Adrenal gland (tissue), 12 donors: Measurements from ENCODE around the gene FBXO10. TPM values are rescaled to one million over a fixed set of nuclear protein-coding genes. Genes with fewer than 3 reads are reported as not detected.

Source experiments
- DNase-seq, 7 donors: peaks; one replicate each; pipeline ENCODE4 v3.0.0-alpha.2; 2019 to 2020
- H3K27ac ChIP-seq, 5 donors: fragments of 200-600 bp; sonication (generic) in 4 of 5; 1 replicate in 3 of 5; 2 replicates in 2 of 5; pipeline versions ENCODE4 v1.5.1 to v1.8.0; 2016 to 2020; ENCODE audit warnings: mild to moderate bottlenecking in 1 of 5
- H3K27me3 ChIP-seq: fragments of 200-600 bp; 2 replicates; pipeline ENCODE4 v1.8.0; 2021
- H3K36me3 ChIP-seq, 2 donors: fragments of 200-600 bp; replicated peaks in 1 of 2; 1 replicate in 1 of 2; 2 replicates in 1 of 2; pipeline versions ENCODE4 v1.5.1 to v1.8.0; 2018 to 2022
- H3K4me1 ChIP-seq, 2 donors: fragments of 200-600 bp; replicated peaks in 1 of 2; 1 replicate in 1 of 2; 2 replicates in 1 of 2; pipeline versions ENCODE4 v1.5.1 to v1.8.0; 2018 to 2021
- H3K4me3 ChIP-seq, 4 donors: fragments of 200-600 bp; sonication (generic) in 3 of 4; one replicate each; pipeline ENCODE4 v1.5.1; 2016 to 2018
- H3K9me3 ChIP-seq, 3 donors: fragments of 200-600 bp; sonication (generic) in 1 of 3; replicated peaks in 1 of 3; 1 replicate in 2 of 3; 2 replicates in 1 of 3; pipeline versions ENCODE4 v1.5.1 to v1.8.0; 2016 to 2021
- CTCF ChIP-seq, 6 experiments: fragments of 450-650 bp in 4 of 6; fragments of 200-600 bp in 2 of 6; sonication (generic) in 1 of 6; IDR thresholded peaks; 1 replicate in 5 of 6; 2 replicates in 1 of 6; pipeline versions ENCODE4 v1.5.1 to v1.8.0; 2016 to 2021; ENCODE audit warnings: antibody characterized with exemption in 6 of 6, mild to moderate bottlenecking in 2 of 6, moderate library complexity in 1 of 6
- POLR2A ChIP-seq, 2 donors: fragments of 450-650 bp; IDR thresholded peaks; one replicate each; pipeline ENCODE4 v1.6.1; 2017; ENCODE audit warnings: antibody characterized with exemption in 2 of 2, mild to moderate bottlenecking in 2 of 2, moderate library complexity in 1 of 2
- WGBS, 4 donors: extraction: QIAGEN DNeasy Blood & Tissue Kit in 2 of 4; methylation state at CpG; one replicate each; pipeline versions ENCODE4 v1.1.5 to v1.1.7; 2013 to 2017; 5-methylcytosine and 5-hydroxymethylcytosine counted together
- intact Hi-C, 2 donors: fragments of 100-400 bp; cut with DNase I; formaldehyde crosslinking; loops; one replicate each; pipeline versions ENCODE4 v1.14.1 to v1.15.0; 2022 to 2023
- polyA plus RNA-seq, 3 donors: library from polyadenylated mRNA; stranded (reverse); fragments of 200-250 nt in 2 of 3; fragments of 350-450 nt in 1 of 3; fragmentation: Illumina TruSeq in 1 of 3; extraction: RNeasy Lipid Tissue Mini Kit (QIAGEN cat#74804) in 1 of 3; gene quantifications; one replicate each; pipeline ENCODE4 v1.2.3, GENCODE V29; 2013 to 2014
- total RNA-seq, 9 donors: library from RNA; depleted of rRNA in 4 of 9; stranded (reverse); fragments of >200 nt in 4 of 9; fragments of 120-200 nt in 1 of 9; fragmentation: NEBNext Ultra II Directional in 1 of 9; extraction: Animal tissue kit (Norgen Biotek cat#: 25700) in 1 of 9; gene quantifications; one replicate each; pipeline versions ENCODE4 v1.1.0 to v1.2.4, GENCODE V29; 2013 to 2023
- donor health status: healthy with polysubstance abuse.
- donor health status: Bipolar disorder and iron deficiency.
- donor health status: DM: yes; HTN: yes; CAD: no.
- donor health status: DM: no; HTN: no; CAD: no.
- donor health status: DM: no; HTN: no; CAD: no.
- donor health status: DM: yes; HTN: yes; CAD: no.

FBXO10 gene
- total and polyA plus RNA-seq, 12 donors: 7.2 to 86.6 (median 12.3) TPM

- TF ChIP-seq POLR2A (IDR thresholded peaks at IDR 0.05) (no peak), CTCF (IDR thresholded peaks at IDR 0.05) (no peak)
- intact Hi-C loops: loop anchor here in 1 of 2 donors (10.0 kb wide), 1 partner anchor 86 kb away; the partner anchor contains the start of gene POLR1E
- Histone ChIP-seq H3K36me3 (no peaks in the 10 kb centered on the region), H3K4me3 (no peak overlapping the region), H3K4me1 (peaks cover 5 to 30% of the 10 kb centered on the region in 2 donors), H3K27me3 (no peaks in the 10 kb centered on the region), H3K27ac (no peak overlapping the region), H3K9me3 (no peaks in the 10 kb centered on the region)
- 86 to 100% (median 100%) methylated on average over 1 of the region's 1 CpG for WGBS, 4 donors
- DNase-seq: no peak
Measured at GRCh38 chr9:37571282-37571681, 4.9 kb downstream of the FBXO10 start.

- intact Hi-C loops: no loop called here
- H3K27ac ChIP-seq: no peak overlapping the region
- TF ChIP-seq POLR2A (IDR thresholded peaks at IDR 0.05) (no peak), CTCF (IDR thresholded peaks at IDR 0.05) (no peak)
Measured at GRCh38 chr9:37566716-37567115, 9.5 kb downstream of the FBXO10 start.

GRCh38 chr9:37565661-37566618, 10.2 kb downstream of the FBXO10 start:
- no peak overlapping the region for H3K4me3 ChIP-seq
- 88 to 95% (median 92%) methylated on average over 6 to 7 of the region's 7 CpGs for WGBS, 4 donors
- H3K36me3 ChIP-seq: no peaks in the 10 kb centered on the region
- intact Hi-C loops: no loop called here
- no peak overlapping the region for H3K27ac ChIP-seq
- TF ChIP-seq CTCF (IDR thresholded peaks at IDR 0.05) (no peak), POLR2A (IDR thresholded peaks at IDR 0.05) (no peak)
- H3K4me1 ChIP-seq: no peaks in the 10 kb centered on the region
- DNase-seq: no peak
- no peaks in the 10 kb centered on the region for H3K9me3 ChIP-seq
- H3K27me3 ChIP-seq: no peaks in the 10 kb centered on the region

More at GRCh38 chr9:37566716-37567115, 9.5 kb downstream of the FBXO10 start:
- no peaks in the 10 kb centered on the region for H3K27me3 ChIP-seq
- H3K4me1 ChIP-seq: no peaks in the 10 kb centered on the region
- WGBS, 4 donors: 86 to 91% (median 90%) methylated on average over 3 of the region's 3 CpGs
- DNase-seq: no peak
- no peaks in the 10 kb centered on the region for H3K9me3 ChIP-seq
- no peaks in the 10 kb centered on the region for H3K36me3 ChIP-seq
- H3K4me3 ChIP-seq: no peak overlapping the region

GRCh38 chr9:37564916-37565315, 11.3 kb downstream of the FBXO10 start:
- no peaks in the 10 kb centered on the region for H3K36me3 ChIP-seq
- H3K4me1 ChIP-seq: no peaks in the 10 kb centered on the region
- no peak for DNase-seq
- TF ChIP-seq CTCF (IDR thresholded peaks at IDR 0.05): no peak
- TF ChIP-seq POLR2A (IDR thresholded peaks at IDR 0.05): no peak
- no peaks in the 10 kb centered on the region for H3K27me3 ChIP-seq
- H3K4me3 ChIP-seq: no peak overlapping the region
- no peaks in the 10 kb centered on the region for H3K9me3 ChIP-seq
- intact Hi-C loops: no loop called here
- H3K27ac ChIP-seq: no peak overlapping the region
- WGBS, 4 donors: 94 to 97% (median 96%) methylated on average over 4 of the region's 4 CpGs
